GM10847 (cell line): Measurements from ENCODE around the gene EPHA8.

ENCODE experiments used
- POLR2A ChIP-seq: IDR thresholded peaks from 2 replicates; pipeline ENCODE4 v1.6.1; 2011; ENCODE audit not compliant: insufficient read length; ENCODE audit errors: extremely low read depth

The EPHA8 gene

GRCh38 chr1:22588899-22589422 is 25.7 kb downstream of the EPHA8 start:
- no peak for TF ChIP-seq POLR2A

GRCh38 chr1:22591576-22591975 is 28.3 kb downstream of the EPHA8 start:
- no peak for TF ChIP-seq POLR2A

GRCh38 chr1:22592051-22592450 is 28.8 kb downstream of the EPHA8 start:
- TF ChIP-seq POLR2A, result no peak

- no peak for TF ChIP-seq POLR2A
These were observed 29.9 kb downstream of the EPHA8 start for GRCh38 chr1:22592919-22593790.

DNA sequence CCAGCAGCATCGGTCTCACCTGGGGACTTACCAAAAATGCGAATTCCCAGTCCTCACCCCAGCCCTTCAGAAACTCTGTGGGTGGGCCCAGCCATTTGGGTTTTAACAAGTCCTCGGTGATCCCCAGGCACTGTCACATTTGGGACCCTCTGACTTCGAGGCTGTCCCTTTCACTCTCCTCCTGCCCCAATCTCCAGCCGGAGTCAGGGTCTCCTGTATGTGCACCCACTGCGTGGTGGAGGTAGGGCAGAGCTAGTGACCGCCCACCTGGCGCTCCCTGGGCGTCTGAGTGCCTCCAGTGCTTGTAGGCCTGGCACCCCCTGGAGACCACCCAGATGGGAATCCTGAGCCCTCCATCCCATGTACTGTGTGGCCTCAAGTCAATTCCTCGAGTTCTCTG is 31.1 kb downstream of the EPHA8 start:
- no peak for TF ChIP-seq POLR2A

GRCh38 chr1:22595108-22595507 is 31.8 kb downstream of the EPHA8 start:
- TF ChIP-seq POLR2A, result no peak

- TF ChIP-seq POLR2A, result no peak
These were observed 34.1 kb downstream of the EPHA8 start for GRCh38 chr1:22597301-22597965.

GRCh38 chr1:22597996-22598395 is 34.7 kb downstream of the EPHA8 start:
- TF ChIP-seq POLR2A, result no peak

DNA sequence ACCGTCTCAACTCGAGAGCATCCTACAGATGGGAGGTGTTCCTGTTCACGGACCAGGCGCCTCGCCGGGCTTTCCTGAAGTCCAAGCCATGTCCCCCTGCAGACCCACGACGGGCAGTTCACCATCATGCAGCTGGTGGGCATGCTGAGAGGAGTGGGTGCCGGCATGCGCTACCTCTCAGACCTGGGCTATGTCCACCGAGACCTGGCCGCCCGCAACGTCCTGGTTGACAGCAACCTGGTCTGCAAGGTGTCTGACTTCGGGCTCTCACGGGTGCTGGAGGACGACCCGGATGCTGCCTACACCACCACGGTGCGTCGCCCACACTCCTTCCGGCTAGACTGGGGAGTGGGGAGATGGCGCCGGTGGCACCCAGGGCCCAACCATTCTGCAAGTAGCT is 35.4 kb downstream of the EPHA8 start:
- TF ChIP-seq POLR2A, result no peak

- no peak for TF ChIP-seq POLR2A
These were observed 37.0 kb downstream of the EPHA8 start for GRCh38 chr1:22600071-22600816.

DNA sequence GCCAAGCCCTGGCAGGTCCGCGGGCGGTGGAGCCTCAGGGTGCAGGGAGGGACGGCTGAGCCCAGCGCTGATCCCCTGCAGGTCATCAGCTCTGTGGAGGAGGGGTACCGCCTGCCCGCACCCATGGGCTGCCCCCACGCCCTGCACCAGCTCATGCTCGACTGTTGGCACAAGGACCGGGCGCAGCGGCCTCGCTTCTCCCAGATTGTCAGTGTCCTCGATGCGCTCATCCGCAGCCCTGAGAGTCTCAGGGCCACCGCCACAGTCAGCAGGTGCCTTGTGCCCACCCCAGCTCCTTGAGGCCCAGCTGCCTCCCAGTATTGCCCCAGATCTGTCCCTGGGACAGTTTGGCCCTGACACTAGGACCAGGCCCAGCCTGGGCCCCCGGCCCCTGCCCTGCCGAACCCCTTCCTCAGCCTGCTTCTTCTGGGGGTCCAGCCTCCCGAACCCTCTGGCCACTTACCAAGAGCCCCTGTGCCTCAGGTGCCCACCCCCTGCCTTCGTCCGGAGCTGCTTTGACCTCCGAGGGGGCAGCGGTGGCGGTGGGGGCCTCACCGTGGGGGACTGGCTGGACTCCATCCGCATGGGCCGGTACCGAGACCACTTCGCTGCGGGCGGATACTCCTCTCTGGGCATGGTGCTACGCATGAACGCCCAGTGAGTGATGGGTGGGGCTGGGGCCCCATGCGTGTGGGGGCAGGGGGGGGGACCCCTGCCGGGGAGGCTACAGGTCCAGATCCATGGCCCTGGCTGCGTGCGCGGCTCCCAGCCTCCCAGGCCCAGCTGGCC is 37.7 kb downstream of the EPHA8 start:
- TF ChIP-seq POLR2A, result no peak

DNA sequence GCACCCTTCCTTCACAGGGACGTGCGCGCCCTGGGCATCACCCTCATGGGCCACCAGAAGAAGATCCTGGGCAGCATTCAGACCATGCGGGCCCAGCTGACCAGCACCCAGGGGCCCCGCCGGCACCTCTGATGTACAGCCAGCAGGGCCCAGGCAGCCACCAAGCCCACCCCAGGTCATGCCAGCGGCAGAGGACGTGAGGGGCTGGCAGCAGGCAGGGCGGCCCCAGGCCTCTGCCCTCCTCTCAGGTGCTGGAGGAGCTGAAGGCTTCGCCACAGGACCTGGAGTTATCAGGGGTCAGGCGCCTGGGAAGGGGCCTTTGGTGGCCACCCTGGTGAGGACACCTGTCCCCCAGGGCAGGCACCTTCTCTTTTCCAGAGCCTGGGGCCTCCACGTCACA is 38.3 kb downstream of the EPHA8 start:
- TF ChIP-seq POLR2A, result no peak

DNA sequence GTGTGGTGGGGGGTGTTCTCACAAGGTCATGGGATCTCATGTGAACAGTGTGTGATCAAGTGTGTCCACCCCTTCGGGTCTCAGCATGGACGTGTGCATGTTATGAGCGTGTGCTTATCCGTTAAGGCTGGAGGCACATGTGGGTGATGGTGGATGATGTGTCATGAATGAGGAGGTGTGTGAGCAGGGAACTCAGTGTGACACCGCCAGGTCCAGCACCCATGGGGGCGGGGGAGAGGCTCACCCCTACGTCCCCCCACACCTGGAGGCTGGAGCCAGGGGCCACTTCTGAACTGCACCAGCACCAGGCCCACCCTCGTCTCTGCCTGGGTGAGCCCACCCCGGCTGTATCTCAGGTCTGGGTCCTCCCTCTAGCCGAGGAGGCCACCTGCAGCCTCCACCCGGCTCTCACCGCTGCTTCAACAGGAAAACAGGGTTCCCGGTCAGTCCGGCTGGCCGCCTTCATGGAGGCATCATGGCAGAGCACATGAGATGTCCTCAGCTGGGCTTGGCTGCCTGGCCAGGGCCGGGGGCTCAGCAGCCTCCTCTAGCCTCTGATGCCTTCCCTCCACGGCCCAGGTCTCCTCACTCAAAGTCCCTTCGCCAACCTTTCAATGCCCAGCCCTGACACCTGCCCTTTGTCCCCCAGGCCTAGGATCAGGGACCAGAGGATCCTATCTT is 38.9 kb downstream of the EPHA8 start:
- no peak for TF ChIP-seq POLR2A

GRCh38 chr1:22606161-22606560 is 42.9 kb downstream of the EPHA8 start:
- TF ChIP-seq POLR2A, result no peak
